ENCODE measurements around the gene RNF41.

Gene RNF41

DNA sequence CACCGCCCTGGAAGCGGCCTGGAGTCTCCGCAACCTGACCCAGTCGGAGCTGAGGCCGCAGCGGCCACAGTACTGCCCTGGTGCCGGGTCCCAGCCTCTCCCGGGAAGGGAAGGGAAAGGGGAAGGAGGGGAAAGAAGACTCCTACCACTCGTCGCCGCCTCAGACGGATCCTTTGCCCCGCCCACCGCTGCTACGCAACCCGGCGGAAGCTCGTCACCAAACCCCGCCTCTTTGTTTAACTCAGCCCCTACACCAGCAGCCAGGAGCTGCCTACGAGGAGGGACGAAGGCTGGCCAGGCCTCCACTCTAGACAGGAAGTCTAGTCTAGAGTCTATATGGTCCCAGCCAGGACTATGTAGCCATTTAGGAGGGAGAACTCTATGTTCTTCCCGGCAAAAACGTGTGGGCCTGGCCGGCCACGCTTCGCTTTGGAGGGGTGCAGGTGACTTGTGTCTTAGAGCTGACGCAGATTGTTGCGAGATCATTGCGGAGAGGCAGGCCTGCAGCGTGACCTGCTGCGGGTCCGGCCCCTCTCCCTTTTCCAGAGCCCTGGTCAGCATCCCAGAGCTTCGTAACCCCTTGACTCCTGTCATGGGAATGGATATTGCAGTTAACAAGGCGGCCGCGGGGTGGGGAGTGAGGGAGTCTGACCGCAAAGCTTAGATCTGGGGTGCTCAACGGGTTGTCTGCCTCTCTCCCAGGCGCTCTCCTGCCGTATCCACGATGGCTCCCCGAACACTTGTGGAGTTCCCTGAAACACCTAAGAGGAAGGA is at the start of gene RNF41:
Gene RNF41, minus strand, starts transcription at position 166 of the 774 bp plus-strand sequence. CDS start 7,875 bp downstream, outside the sequence.
- peak within 1 kb of the TSS; percentile 88 for H3K4me3 ChIP-seq (ENCODE audit: insufficient read depth, low read length, poor library complexity, severe bottlenecking)
- no peaks in the 10 kb centered on the region for H4K20me1 ChIP-seq (ENCODE audit: low read depth, low read length)
- H2AFZ ChIP-seq (ENCODE audit: low read depth, low read length, severe bottlenecking), result peak within 1 kb of the TSS; percentile 85
- H3K79me2 ChIP-seq (ENCODE audit: insufficient read depth, low read length), result peaks cover 34% of the 10 kb centered on the region
- peak within 1 kb of the TSS; percentile 85 for H3K9ac ChIP-seq (ENCODE audit: low read length)
- no peaks in the 10 kb centered on the region for H3K27me3 ChIP-seq (ENCODE audit: low read length)
- no peaks in the 10 kb centered on the region for H3K9me2 ChIP-seq (replicated peaks; ENCODE audit: insufficient read depth, low read length)
- peak within 1 kb of the TSS; percentile 64 for H3K27ac ChIP-seq (ENCODE audit: low read depth, low read length)
- H3F3A ChIP-seq (ENCODE audit: insufficient read depth), result peaks cover 6% of the 10 kb centered on the region
- no peak for TF ChIP-seq EZH2phosphoT487 (conservative IDR thresholded peaks at IDR 0.05; ENCODE audit: low read length)
- no peak for TF ChIP-seq CTCF (IDR thresholded peaks at IDR 0.05; ENCODE audit: insufficient read depth, low read length, poor library complexity, severe bottlenecking)
- no peaks in the 10 kb centered on the region for H3K9me3 ChIP-seq (ENCODE audit: insufficient read depth, low read length)
- H3K4me2 ChIP-seq (ENCODE audit: low read depth, low read length, poor library complexity, severe bottlenecking), result peak within 1 kb of the TSS; percentile 99
- no peaks in the 10 kb centered on the region for H3K36me3 ChIP-seq (ENCODE audit: low read length)

GRCh38 chr12:56271031-56271430 is 49.3 kb upstream of the RNF41 start:
- Histone ChIP-seq H3K27ac (ENCODE audit: low read depth, low read length) (no peak overlapping the region), H3K79me2 (ENCODE audit: insufficient read depth, low read length) (no peaks in the 10 kb centered on the region), H3K27me3 (ENCODE audit: low read length) (no peaks in the 10 kb centered on the region), H3F3A (ENCODE audit: insufficient read depth) (peaks cover 34% of the 10 kb centered on the region), H3K9me2 (replicated peaks; ENCODE audit: insufficient read depth, low read length) (no peaks in the 10 kb centered on the region), H3K9ac (ENCODE audit: low read length) (no peak overlapping the region), H3K4me2 (ENCODE audit: low read depth, low read length, poor library complexity, severe bottlenecking) (no peak overlapping the region), H4K20me1 (ENCODE audit: low read depth, low read length) (no peaks in the 10 kb centered on the region), H2AFZ (ENCODE audit: low read depth, low read length, severe bottlenecking) (no peak overlapping the region), H3K4me3 (ENCODE audit: insufficient read depth, low read length, poor library complexity, severe bottlenecking) (no peak overlapping the region), H3K9me3 (ENCODE audit: insufficient read depth, low read length) (no peaks in the 10 kb centered on the region), H3K36me3 (ENCODE audit: low read length) (peaks cover 20% of the 10 kb centered on the region; the same call in 1 of the 2 replicates)
- no peak for TF ChIP-seq EZH2phosphoT487 (conservative IDR thresholded peaks at IDR 0.05; ENCODE audit: low read length)
- no peak for TF ChIP-seq CTCF (IDR thresholded peaks at IDR 0.05; ENCODE audit: insufficient read depth, low read length, poor library complexity, severe bottlenecking)

DNA sequence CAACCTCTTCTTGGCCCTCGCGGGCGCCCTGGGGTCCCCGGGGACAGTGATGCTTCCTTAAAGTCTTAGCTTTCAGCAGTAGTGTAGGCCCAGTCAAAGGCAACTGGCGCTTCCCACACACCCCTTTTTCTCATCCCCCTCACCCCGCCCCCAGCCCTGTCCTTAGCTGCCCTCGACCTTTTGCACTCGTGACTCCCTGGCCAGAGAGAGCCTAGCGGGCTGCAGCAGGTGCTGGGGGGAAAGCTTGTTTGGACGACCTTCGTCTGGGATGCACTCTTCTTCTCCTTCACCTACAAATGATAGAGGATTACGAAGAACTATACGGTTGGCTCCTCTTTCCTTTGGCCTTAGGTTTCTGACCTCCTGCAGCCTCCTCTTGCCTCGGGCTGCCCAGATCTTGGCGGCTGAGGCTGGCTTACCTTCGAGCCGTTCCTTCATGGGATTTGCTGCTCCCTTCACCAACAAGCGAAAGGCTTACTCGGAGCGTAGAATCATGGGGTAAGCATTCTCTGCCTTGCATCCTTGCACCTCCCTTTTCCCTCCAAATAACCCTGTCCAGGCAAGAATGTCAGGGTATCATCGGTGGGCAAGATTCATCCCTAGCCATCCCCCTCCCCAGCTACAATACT is 45.8 kb upstream of the RNF41 start:
- Histone ChIP-seq H3K36me3 (ENCODE audit: low read length) (0 out of 2 replicates have a peak, but pooled peaks cover 6% of the 10 kb centered on the region), H3K4me3 (ENCODE audit: insufficient read depth, low read length, poor library complexity, severe bottlenecking) (peak overlapping the region; percentile 77), H3K27me3 (ENCODE audit: low read length) (no peaks in the 10 kb centered on the region), H3F3A (ENCODE audit: insufficient read depth) (peaks cover 34% of the 10 kb centered on the region), H2AFZ (ENCODE audit: low read depth, low read length, severe bottlenecking) (peak overlapping the region; percentile 81), H3K9ac (ENCODE audit: low read length) (peak overlapping the region; percentile 74), H3K79me2 (ENCODE audit: insufficient read depth, low read length) (no peaks in the 10 kb centered on the region), H3K27ac (ENCODE audit: low read depth, low read length) (peak overlapping the region; percentile 57), H3K4me2 (ENCODE audit: low read depth, low read length, poor library complexity, severe bottlenecking) (peak overlapping the region; percentile 98), H3K9me3 (ENCODE audit: insufficient read depth, low read length) (no peaks in the 10 kb centered on the region), H4K20me1 (ENCODE audit: low read depth, low read length) (no peaks in the 10 kb centered on the region), H3K9me2 (replicated peaks; ENCODE audit: insufficient read depth, low read length) (no peaks in the 10 kb centered on the region)
- TF ChIP-seq CTCF (IDR thresholded peaks at IDR 0.05; ENCODE audit: insufficient read depth, low read length, poor library complexity, severe bottlenecking) (no peak), EZH2phosphoT487 (conservative IDR thresholded peaks at IDR 0.05; ENCODE audit: low read length) (no peak)

Data from SU-DHL-6 (cell line).